Muscle layer of colon (tissue), 2 donors: ENCODE data around the gene MGAT3.

ENCODE experiments used
- H3K27ac ChIP-seq: one replicate; pipeline ENCODE4 v1.7.0; 2013; ENCODE audit warnings: low read depth, mild to moderate bottlenecking, low read length, moderate library complexity
- H3K27me3 ChIP-seq, 2 donors: one replicate each; pipeline ENCODE4 v1.7.0; 2013; ENCODE audit warnings: low read length in 2 of 2, mild to moderate bottlenecking in 2 of 2; ENCODE audit not compliant: insufficient read depth in 2 of 2, control insufficient read depth in 1 of 2
- H3K36me3 ChIP-seq: one replicate; pipeline ENCODE4 v1.7.0; 2013; ENCODE audit warnings: mild to moderate bottlenecking, low read length; ENCODE audit not compliant: insufficient read depth
- H3K4me1 ChIP-seq: one replicate; pipeline ENCODE4 v1.7.0; 2013; ENCODE audit warnings: mild to moderate bottlenecking, low read length; ENCODE audit not compliant: insufficient read depth
- H3K4me3 ChIP-seq, 2 donors: one replicate each; pipeline ENCODE4 v1.7.0; 2013; ENCODE audit warnings: low read length in 2 of 2, low read depth in 1 of 2, mild to moderate bottlenecking in 1 of 2, moderate library complexity in 1 of 2
- H3K9ac ChIP-seq: one replicate; pipeline ENCODE4 v1.7.0; 2013; ENCODE audit warnings: low read length
- H3K9me3 ChIP-seq: one replicate; pipeline ENCODE4 v1.7.0; 2013; ENCODE audit warnings: mild to moderate bottlenecking, low read length
- donor health status: abdominal sarcoma.
- donor health status: Adenocarcinoma of cecum.

Gene MGAT3

GRCh38 chr22:39454385-39454871 lies 2.4 kb upstream of the MGAT3 start:
- Histone ChIP-seq H3K9me3 (no peaks in the 10 kb centered on the region), H3K4me1 (no peaks in the 10 kb centered on the region), H3K36me3 (no peaks in the 10 kb centered on the region), H3K4me3 (no peak overlapping the region), H3K27ac (no peak overlapping the region), H3K27me3 (peaks cover 10 to 23% of the 10 kb centered on the region in 2 donors), H3K9ac (no peak overlapping the region)

DNA sequence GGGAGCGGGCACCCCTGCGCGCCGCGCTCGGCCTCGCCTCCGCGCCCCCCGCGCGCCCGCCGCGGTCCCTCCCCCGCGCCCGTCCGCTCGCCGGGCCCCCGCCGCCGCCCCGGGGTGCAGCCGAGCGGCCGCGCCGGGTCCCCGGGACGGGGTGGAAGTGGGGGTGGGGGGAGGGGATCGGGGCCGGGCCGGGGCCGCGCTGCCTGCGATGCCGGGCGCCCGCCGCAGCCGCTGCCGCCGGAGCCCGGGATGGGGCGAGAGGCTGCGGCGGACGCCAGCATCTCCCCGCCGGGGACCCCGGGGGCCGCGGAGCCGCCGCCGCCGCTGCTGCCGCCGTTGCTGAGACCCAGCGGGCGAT lies 365 bp downstream of the MGAT3 start:
- H3K9me3 ChIP-seq: no peaks in the 10 kb centered on the region
- H3K36me3 ChIP-seq: no peaks in the 10 kb centered on the region
- H3K27me3 ChIP-seq: peaks cover 10 to 23% of the 10 kb centered on the region in 2 donors
- H3K9ac ChIP-seq: no peak overlapping the region
- no peaks in the 10 kb centered on the region for H3K4me1 ChIP-seq
- H3K27ac ChIP-seq: no peak overlapping the region
- no peak overlapping the region for H3K4me3 ChIP-seq

GRCh38 chr22:39457556-39458443 lies 988 bp downstream of the MGAT3 start:
- Histone ChIP-seq H3K9ac (no peak overlapping the region), H3K36me3 (no peaks in the 10 kb centered on the region), H3K27me3 (peaks cover 10 to 23% of the 10 kb centered on the region in 2 donors), H3K4me3 (no peak overlapping the region), H3K9me3 (no peaks in the 10 kb centered on the region), H3K4me1 (no peaks in the 10 kb centered on the region), H3K27ac (no peak overlapping the region)

DNA sequence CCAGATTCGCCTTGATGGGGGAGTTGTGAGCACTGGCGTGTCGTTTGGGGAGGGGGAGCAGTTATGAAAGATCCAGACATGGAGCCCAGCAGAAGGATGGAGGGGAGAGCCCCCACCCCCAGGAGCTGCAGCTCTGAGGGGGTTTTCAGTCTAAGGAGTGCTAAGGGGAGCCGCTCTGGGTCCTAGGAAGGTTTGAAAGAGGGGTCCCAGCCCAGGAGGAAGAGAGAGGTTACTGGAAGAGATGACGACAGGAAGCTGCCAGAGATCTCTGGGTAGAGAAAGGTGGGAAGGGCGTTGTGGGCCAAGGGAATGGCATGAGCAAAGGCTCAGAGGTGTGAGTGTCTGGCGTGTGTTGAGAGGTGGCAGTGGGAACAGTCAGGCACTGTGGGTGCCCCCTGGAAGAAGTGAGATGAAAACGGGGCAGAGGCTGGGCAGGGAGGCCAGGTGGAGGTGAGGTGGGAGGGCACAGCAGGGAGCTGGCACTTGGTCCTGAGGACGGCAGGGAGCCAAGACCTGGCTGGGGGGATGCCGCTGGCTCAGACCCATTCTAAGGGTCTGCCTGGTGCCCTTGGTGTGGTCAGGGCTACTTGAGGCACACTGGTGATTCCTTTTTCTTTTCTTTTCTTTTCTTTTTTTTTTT lies 1.8 kb downstream of the MGAT3 start:
- H3K27ac ChIP-seq: no peak overlapping the region
- H3K9me3 ChIP-seq: no peaks in the 10 kb centered on the region
- no peak overlapping the region for H3K4me3 ChIP-seq
- no peaks in the 10 kb centered on the region for H3K4me1 ChIP-seq
- no peaks in the 10 kb centered on the region for H3K36me3 ChIP-seq
- H3K9ac ChIP-seq: no peak overlapping the region
- H3K27me3 ChIP-seq: peaks cover 10 to 23% of the 10 kb centered on the region in 2 donors

DNA sequence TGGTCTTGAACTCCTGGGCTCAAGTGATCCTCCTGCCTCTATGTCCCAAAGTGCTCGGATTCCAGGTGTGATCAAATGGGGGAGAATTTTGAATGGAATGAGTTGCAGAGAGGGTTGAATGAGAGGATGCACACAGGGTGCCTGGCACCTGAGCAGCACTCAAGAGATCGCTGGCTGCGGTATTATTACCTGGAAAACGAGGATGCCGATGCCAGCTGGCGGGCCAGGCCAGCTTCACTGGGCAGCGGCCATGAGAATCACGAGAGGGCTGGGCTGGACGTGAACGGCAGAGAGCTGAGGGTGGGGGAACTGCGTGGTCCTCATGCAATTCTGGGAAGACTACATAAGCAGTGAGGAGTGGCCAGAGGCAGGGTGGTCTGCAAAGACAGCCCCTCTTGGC lies 2.9 kb downstream of the MGAT3 start:
- H3K27ac ChIP-seq: no peak overlapping the region
- H3K27me3 ChIP-seq: peaks cover 10 to 23% of the 10 kb centered on the region in 2 donors
- no peak overlapping the region for H3K4me3 ChIP-seq
- no peaks in the 10 kb centered on the region for H3K9me3 ChIP-seq
- H3K36me3 ChIP-seq: no peaks in the 10 kb centered on the region
- no peaks in the 10 kb centered on the region for H3K4me1 ChIP-seq
- H3K9ac ChIP-seq: no peak overlapping the region

GRCh38 chr22:39462443-39463221 lies 5.8 kb downstream of the MGAT3 start:
- Histone ChIP-seq H3K27me3 (peaks cover 10 to 11% of the 10 kb centered on the region in 2 donors), H3K9ac (no peak overlapping the region), H3K9me3 (no peaks in the 10 kb centered on the region), H3K27ac (no peak overlapping the region), H3K4me3 (no peak overlapping the region), H3K4me1 (no peaks in the 10 kb centered on the region), H3K36me3 (no peaks in the 10 kb centered on the region)

GRCh38 chr22:39463277-39463676 lies 6.5 kb downstream of the MGAT3 start:
- H3K9ac ChIP-seq: no peak overlapping the region
- H3K36me3 ChIP-seq: no peaks in the 10 kb centered on the region
- no peaks in the 10 kb centered on the region for H3K9me3 ChIP-seq
- peaks cover 4 to 6% of the 10 kb centered on the region in 2 donors for H3K27me3 ChIP-seq
- no peaks in the 10 kb centered on the region for H3K4me1 ChIP-seq
- H3K27ac ChIP-seq: no peak overlapping the region
- no peak overlapping the region for H3K4me3 ChIP-seq

DNA sequence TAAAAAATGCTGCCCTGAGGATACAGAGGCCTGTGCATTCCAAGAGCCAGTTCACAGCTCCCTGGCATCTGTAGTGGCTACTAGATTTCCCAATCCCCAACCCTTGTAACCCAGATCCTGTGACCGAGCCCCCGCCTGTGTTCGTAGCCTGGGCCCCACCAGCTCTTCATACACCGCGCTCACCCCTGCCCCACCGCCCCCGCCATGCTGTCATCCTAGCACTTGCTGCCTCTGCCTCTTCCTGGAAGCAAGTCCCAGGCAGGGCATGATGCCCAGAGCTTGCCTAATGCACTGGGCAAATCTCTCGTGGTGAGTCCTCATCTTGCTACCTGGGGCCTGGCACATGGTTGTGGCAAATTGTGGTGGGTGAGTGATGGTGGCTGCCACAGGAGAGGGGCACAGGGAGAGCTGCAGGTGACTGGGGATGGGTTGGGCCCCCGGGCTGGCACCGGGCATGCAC lies 7.1 kb downstream of the MGAT3 start:
- Histone ChIP-seq H3K4me3 (no peak overlapping the region), H3K4me1 (no peaks in the 10 kb centered on the region), H3K9ac (no peak overlapping the region), H3K36me3 (no peaks in the 10 kb centered on the region), H3K27me3 (no peaks in the 10 kb centered on the region), H3K9me3 (no peaks in the 10 kb centered on the region), H3K27ac (no peak overlapping the region)

GRCh38 chr22:39466228-39467006 lies 9.6 kb downstream of the MGAT3 start:
- Histone ChIP-seq H3K36me3 (no peaks in the 10 kb centered on the region), H3K9me3 (no peaks in the 10 kb centered on the region), H3K27me3 (no peaks in the 10 kb centered on the region), H3K4me3 (no peak overlapping the region), H3K4me1 (no peaks in the 10 kb centered on the region), H3K9ac (no peak overlapping the region), H3K27ac (no peak overlapping the region)

GRCh38 chr22:39467390-39467895 lies 10.6 kb downstream of the MGAT3 start:
- Histone ChIP-seq H3K9me3 (no peaks in the 10 kb centered on the region), H3K27ac (no peak overlapping the region), H3K4me1 (no peaks in the 10 kb centered on the region), H3K9ac (no peak overlapping the region), H3K36me3 (no peaks in the 10 kb centered on the region), H3K4me3 (no peak overlapping the region), H3K27me3 (no peaks in the 10 kb centered on the region)
